ENCODE data around the gene ELOB.

Gene ELOB

DNA sequence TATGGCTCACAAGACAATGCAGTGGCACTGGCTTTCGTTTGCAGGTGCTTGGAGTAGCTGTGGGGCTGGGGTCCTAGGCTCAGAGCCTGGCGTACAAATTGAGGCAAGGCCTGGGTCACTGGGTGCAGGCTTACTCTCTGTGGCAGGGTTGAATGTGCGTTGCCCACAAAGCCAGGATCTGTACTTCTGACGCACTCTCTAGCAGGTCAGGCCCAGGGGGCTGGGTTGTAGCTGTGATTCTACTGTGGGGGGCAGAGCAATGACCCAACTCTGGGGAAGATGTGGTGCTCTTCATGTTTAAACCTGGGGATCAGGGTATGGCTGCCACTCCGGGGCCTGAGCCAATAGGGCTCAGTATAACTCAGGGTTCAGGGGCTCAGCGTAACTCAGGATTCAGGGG is 33.6 kb upstream of the ELOB start:
- DNase-seq (ENCODE audit: low read depth) = no peak

DNA sequence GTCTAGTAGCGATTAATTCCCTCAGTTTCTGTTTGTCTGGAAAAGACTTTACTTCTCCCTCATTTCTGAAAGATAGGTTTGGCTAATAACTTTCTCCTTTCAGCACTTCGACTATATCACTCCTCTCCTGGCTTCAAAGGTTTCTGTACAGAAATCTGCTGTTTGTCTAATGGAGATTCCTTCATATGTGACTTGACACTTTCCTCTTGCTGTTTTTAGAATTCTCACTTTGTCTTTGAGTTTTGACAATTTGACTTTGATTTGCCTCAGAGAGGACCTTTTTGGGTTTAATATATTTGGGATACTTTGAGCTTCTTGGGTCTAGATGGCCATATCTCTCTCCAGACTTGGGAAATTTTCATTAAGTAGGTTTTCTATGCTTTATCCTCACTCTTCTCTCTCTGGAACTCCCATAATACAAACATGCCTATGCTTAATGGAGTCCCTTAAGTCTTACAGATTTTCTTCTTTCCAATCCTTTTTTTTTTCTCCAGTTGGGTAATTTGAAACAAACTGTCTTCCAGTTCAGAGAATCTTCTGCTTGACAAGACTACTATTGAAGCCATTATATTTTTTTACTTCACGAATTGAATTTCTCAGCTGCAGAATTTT is 32.2 kb upstream of the ELOB start:
- no peak for DNase-seq (ENCODE audit: low read depth)

DNA sequence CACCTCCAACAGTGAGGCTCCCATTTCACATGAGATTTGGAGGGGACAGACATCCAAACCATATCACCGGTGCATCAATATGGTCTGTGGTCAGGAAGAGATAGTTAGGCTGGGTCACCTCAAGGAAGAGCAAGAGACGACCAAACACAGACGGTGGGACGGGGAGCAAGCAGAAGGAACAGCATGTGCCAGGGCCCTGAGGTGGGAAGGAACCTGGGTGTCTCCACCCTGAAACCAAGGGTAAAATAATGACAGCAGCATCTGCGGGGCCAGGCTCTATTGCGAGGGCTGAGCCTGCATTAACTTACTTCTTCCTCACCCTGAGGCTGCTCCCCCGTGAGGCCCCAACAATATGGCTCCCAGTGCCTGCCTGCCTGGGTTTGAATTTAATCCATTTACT is 31.1 kb upstream of the ELOB start:
- no peak for DNase-seq (ENCODE audit: low read depth)

DNA sequence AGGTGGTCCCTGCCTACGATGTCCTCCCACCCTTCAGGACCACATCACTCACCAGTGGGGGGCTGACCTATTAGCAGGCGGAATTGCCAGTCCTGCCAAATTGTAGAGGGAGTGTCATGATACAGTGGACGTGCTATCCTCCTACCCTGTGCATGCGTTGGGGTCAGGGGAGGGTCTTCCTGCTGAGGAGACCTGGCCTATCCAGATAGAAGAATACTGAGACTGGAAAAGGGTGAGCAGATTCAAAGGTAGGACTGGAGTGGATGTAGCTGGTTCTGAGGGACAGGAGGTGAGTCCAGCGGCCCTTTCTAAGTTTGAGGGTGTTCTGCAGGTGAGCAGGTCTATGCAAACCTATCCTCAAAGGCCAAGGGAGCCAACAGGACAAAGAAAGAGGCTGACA is 29.2 kb upstream of the ELOB start:
- DNase-seq (ENCODE audit: low read depth) = no peak

DNA sequence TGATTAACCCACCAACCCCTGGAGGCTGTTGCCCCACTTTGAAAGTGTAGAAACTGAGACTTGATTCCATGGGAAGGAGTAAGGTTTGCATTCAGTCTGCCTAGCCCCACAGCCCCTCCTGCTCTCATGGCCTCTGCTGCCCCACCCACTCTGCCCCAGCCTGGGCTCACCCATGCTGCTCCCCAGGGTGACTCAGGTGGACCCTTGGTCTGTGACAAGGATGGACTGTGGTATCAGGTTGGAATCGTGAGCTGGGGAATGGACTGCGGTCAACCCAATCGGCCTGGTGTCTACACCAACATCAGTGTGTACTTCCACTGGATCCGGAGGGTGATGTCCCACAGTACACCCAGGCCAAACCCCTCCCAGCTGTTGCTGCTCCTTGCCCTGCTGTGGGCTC is 27.6 kb upstream of the ELOB start:
- DNase-seq (ENCODE audit: low read depth) = no peak

DNA sequence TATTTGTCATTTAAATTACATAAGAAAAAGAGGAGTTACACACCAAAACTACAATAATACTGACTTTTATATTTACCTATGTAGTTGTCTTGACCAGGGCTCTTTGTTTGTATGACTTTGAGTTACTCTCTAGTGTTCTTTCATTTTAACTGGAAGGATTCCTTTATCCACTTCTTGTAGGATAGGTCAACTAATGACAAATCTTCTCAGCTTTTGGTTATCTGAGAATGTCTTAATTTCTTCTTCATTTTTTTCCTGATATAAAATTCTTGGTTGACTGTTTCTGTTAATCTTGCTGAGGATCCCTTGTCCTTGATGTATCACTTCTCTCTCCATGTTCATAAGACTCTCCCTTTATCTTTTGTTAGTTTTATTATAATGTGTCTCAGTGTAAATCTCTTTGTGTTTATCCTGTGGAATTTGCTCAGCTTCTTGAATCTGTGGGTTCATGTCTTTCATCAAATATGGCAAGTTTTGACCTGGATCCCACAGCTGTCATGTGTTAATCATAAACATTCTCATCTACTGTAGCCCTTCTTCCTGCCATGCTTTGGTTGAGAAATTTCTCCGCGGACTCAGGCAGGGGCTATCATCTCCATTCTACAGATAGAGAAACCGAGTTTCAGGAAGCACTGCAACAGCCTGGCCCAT is 26.6 kb upstream of the ELOB start:
- no peak for DNase-seq (ENCODE audit: low read depth)

DNA sequence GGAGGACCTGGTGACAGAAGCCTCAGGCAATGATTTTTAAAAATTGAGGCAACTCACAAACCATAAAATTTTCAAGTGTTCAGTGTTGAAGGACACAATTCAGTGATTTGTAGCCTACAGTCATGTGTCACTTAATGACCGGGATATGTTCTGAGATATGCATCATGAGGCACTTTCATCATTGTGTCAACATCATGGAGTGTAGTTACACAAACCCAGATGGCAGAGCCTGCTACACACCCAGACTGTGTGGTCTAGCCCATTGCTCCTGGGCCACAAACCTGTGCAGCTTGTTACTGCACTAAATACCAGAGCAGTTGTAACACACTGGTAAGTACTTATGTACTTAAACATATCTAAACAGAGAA is 22.8 kb upstream of the ELOB start:
- DNase-seq (ENCODE audit: low read depth) = no peak

DNA sequence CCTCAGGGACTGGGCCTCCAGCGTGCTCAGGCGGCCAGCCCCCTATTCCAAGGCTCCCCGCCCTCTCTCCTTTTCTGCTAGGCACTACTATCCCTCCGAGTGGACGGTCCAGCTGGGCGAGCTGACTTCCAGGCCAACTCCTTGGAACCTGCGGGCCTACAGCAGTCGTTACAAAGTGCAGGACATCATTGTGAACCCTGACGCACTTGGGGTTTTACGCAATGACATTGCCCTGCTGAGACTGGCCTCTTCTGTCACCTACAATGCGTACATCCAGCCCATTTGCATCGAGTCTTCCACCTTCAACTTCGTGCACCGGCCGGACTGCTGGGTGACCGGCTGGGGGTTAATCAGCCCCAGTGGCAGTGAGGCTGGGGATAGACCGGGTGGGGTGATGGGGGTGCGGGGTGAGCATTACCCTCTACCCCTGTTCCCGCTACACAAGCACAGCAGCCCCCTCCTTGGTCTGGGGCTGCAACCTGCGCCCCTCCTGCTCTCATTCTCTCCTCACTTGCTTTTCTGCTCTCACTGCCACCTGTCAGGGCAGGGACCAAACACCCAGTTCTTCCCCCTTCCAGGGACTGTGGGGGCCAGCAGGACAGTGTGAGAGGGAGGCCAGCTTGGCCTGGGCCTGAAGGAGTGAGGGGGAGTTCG is 22.3 kb upstream of the ELOB start:
- DNase-seq (ENCODE audit: low read depth) = no peak

DNA sequence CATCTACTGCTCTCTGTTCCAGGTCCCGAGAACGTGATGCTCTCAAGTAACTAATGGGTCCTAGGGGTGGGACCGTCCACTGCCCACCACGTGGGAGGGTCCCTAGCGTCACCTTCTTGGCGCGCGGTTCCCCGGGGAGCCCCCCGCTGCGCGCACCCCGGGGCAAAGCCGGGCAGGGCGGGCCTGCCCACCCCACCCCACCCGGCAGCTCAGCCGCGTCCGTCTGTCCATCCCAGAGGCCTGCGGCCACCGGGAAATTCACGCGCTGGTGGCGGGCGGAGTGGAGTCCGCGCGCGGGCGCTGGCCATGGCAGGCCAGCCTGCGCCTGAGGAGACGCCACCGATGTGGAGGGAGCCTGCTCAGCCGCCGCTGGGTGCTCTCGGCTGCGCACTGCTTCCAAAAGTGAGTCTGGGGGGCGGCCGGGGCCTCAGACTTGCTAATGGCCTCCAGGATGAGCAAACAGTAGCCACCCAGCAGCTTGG is 21.7 kb upstream of the ELOB start:
- DNase-seq (ENCODE audit: low read depth) = no peak

DNA sequence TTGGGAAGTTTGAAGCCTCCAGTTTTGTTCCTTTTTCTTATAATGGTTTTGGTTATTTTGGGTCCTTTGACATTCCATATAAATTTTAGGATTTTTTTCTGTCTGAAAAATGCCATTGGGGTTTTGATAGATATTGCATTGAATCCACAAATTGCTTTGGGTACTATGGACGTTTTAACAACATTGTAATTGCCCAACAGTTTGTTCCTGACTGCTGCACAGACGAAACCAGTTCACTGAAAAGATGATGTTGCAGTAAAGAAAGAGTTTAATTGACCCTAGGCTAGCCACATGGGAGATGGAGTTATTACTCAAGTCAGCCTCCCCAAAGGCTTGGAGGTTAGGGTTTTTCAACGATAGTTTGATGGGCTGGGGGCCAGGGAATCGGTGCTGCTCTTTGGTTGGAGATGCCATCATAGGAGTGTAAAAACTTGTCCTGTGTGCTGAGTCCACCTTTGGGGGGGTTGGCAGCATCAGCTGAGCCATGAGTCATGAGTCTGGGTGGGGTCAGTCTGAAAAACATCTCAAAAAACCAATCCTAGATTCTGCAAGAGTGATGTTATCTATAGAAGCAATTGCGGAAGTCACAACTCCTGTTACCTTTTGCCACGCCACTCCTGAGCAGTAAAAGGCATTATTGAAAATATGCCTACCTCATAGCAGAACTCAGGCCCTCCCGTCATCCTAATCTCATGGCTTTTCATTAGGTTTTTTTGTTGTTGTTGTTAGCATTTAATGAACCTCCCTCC is 18.5 kb upstream of the ELOB start:
- DNase-seq (ENCODE audit: low read depth) = no peak

DNA sequence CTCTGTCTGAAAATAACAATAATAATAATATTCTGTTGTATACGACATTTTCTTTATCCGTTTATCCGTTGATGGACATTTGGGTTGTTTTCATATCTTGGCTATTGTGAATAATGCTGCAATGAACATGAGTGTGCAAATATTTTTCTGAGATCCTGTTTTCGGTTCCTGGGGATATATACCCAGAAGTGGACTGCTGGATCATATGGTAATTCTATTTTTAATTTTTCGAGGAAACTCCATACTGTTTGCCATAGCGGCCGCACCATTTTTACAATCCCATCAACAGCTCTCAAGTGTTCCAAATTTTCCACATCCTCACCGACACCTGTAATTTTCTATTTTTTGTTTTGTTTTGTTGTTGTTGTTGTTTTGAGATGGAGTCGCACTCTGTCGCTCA is 15.9 kb upstream of the ELOB start:
- no peak for DNase-seq (ENCODE audit: low read depth)

DNA sequence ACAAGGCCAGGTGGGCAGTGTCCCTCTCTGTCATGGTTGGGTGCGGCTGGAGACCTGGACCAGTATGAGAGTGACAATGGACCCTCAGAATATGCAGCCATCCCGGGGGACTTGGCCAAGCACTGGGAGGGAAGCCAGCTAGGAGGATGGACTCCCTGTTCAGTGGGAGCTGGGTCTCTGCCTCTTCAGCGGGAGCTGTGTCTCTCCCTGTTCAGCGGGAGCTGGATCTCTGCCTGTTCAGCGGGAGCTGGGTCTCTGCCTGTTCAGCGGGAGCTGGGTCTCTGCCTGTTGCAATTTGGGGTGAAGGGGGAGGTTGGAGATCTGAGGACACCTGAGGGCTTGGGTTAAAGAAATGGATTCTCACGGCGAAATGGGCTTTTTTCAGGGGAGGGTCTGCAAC is 14.1 kb upstream of the ELOB start:
- DNase-seq (ENCODE audit: low read depth) = no peak

DNA sequence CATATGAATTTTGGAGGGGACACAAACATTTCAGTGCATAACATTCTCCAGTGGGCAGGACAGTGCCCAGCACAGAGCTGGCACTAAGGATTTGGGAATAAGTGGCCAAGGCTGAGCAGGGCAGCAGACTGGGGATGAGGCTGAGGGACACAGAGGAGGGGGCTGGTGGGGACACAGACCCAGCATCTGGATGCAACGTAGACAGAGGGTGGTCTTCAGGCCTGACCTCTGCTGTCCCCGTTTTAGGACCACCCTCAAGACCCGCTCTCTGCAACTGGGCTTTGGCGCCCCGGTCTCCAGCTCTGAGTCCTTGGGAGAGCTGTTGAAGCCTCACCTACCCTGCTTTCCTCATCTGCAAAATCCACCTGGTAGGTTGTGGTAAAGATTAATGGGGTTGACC is 13.6 kb upstream of the ELOB start:
- no peak for DNase-seq (ENCODE audit: low read depth)

DNA sequence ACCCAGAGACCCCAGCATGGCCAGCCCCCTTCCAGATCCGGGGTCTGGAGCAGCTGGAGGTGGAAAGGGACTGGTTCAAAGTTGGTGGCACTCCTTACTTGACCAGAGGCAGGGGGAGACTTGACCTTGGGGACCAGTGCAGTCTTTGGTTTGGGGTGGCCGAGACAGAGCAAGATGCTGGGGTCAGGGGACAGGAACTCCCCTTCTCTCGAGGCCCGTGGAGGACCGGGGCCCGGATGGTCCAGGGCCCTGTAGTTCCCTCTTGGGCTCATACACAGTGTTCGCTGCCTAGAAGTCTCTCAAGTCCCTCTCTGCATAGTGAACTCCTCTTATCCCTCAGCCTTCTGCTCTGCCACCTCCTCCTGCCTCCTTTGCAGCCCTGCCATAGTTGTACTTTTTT is 10.9 kb upstream of the ELOB start:
- no peak for DNase-seq (ENCODE audit: low read depth)

DNA sequence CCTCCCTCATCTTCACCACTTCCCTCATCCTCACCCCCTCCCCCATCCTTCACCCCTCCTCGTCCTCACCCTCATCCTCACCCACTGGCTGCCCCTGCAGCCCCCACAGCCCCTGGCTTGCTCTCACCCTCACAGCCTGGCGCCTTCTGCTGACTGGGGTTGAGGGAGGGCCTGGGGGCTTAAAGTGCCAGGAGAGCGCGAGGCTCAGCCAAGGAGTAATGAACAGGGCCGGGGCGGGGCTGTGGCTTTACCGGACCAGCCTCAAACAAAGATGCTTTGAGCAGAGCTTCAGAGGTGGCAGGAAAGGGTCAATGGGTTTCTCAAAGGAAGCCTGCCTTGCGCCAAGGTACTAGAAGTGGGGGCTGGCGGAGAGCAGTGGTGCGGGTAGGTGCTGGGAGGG is 10.3 kb upstream of the ELOB start, which contains the start of gene PRSS33:
PRSS33 (minus strand) TSS at position 155 of the 400 bp plus-strand sequence. CDS start 1,013 bp downstream, outside the sequence.
- no peak for DNase-seq (ENCODE audit: low read depth)

DNA sequence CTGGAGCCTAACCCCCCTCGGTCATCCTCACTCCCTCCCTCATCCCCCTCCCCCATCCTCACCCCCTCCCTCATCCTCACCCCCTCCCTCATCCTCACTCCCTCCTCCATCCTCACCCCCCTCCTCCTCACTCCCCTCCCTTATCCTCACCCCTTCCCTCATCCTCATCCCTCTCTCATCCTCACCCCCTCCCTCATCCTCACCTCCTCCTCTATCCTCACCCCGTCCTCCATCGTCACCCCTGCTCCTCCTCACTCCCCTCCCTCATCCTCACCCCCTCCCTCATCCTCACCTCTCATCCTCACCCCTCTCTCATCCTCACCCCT is 9.7 kb upstream of the ELOB start:
- DNase-seq (ENCODE audit: low read depth) = no peak

DNA sequence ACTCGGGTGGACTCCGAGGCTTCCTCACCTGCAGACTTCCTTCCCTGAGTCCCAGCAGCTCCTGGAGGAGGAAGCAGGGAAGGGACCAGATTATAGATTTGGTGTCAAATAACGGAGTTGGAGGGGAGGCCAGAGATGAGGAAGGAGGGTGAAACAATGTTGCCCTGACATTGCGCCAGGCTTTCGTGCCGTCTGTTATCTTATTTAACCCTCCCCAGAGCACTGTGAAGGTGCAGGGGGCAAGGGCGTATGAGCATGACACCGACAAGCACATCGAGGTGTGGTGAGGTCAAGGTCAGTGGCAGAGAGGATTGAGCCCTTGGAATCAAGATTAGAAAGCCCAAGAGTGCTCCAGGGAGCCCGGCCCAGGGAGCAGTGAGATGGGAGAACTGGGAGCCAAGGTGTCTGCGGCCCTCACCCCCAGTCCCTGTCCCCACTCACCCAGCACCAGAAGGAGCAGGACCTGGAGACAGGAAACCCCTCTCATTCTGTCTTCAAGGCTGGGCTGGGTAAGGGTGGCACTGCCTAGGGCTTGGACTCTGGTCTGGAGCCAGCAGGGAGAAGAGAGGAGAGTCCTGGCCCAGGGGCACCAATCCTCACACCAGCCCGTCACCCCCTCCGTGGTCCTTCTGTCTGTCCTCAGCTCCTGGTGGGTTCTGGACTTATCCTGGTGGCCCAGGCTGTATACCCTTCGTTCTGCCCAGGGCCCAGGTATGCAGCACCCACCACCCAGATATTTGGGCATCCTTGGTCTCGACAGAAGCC is 9.2 kb upstream of the ELOB start:
- no peak for DNase-seq (ENCODE audit: low read depth)

DNA sequence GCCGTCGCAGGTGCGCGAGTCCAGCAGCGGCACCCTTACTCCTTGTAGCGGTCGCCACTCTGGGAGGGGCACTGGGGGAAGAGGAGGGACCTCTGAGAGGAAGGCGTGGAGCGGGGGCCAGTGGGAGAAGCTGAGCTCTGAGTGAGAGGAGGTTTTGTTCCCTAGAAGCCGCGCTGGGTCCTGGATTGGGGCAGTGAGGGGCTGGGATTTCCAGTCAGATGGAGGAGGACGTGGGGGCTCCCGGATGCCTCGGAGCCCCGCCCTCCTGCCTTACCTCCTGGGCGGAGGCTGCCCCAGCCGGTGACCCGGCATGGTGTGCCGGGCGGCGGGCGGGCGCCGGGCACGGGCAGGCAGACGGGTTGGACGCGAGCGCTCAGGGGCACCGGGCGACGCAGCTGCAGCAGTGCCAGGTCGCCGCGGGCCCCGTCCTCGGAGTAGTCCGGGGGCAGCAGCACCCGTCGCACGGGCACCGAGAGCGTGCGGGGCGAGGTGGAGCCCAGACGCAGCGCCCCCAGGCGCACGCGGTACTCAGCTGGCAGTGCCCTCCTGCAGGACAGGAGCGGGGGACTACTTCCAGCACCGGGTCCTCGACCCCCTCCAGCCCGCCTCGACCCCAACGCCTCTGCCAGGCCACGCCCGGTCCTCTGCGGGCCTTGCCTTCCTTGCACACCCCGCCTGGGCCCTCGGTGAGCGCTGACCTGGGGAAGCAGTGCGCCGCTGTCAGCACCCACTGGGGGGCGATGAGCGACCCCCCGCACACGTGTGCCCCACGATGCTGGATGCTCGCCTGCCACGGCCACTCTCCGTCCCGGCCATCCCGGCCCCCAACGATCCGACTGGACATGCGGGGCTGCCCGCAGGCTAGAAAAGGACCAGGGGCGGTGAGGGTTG is 8.3 kb upstream of the ELOB start:
- no peak for DNase-seq (ENCODE audit: low read depth)

DNA sequence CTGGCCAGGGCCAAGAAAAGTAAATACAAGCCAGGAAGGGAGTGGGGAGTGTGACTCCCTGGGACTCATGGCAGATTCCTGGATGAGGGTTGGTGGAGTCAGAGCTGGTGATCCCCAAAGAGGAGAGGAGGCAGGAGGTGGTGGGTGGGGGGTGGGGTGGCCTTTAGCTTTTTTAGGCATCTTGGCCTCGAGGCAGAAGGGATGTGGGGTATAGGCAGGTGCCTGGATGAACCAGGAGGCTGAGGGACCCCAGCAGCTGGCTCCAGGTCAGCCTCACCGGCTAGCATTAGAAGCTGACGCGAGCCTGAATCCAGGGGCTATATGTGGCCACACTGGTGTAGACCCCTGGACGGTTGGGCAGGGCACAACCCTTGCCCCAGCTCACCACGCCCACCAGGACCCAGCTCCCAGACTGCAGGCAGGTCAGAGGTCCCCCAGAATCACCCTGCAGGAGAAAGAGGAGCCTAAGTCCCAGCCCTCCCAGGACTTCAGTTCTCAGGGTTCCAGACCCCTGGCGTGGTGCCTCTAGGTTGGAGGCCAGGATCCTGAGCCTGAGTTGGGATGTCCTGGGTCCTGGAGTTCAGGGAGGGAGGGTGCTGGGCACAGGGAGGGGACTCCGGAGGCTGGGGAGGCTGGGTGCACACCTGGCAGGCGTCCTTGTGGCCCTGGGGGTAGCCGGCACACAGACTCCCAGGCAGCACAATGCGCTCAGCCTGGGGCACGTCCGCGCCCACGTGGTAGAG is 7.4 kb upstream of the ELOB start:
- DNase-seq (ENCODE audit: low read depth) = no peak

DNA sequence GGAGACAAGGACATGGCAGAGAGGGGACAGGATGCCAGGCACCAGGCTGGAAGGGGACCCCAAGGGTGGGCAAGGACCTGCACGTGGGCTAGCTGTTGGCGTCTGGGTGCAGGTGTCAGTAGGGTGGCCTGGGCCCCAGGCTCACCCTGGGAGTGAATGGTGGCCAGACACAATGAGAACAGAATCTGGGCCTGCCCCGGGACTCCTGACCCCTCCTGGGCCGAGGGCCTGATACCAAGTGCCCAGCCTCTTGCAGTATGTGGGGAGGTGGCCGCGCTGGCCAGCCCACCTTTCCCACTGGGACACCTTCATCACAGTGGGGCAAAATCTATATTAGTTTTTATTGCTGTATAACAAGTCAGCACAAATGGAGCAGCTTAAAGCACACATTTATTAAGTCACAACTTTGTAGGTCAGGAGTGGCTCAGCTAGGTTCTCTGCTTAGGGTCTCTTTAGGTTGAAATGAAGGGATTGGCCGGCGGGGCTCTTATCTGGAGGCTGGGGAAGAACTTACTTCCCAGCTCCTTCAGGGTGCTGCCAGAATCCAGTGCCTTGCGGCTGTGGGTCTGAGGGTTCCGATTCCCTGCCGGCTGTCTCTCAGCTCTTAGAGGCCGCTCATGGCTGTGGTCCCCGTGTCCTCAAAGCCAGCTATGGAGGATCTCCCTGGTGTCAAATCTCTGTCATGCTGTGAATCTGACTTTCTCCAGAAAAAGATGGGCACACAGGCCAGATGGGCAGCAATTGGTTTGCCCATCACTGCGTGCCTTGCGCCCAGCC is 6.7 kb upstream of the ELOB start:
- DNase-seq (ENCODE audit: low read depth) = no peak

All from stimulated activated CD8-positive, alpha-beta memory T cell treated with anti-CD3 and anti-CD28 coated beads, Interleukin-15, amount 100 ng/mL, for 1 hour (primary cell).